NCI-H2171 treated with DMSO at 0.1 percent for 48 hours (cell line): ENCODE data around the gene GUCY1A1.

Experiments
- DNase-seq: peaks from one replicate; lab custom pipeline; 2025; lab: John Stamatoyannopoulos, UW

GUCY1A1 gene

DNA sequence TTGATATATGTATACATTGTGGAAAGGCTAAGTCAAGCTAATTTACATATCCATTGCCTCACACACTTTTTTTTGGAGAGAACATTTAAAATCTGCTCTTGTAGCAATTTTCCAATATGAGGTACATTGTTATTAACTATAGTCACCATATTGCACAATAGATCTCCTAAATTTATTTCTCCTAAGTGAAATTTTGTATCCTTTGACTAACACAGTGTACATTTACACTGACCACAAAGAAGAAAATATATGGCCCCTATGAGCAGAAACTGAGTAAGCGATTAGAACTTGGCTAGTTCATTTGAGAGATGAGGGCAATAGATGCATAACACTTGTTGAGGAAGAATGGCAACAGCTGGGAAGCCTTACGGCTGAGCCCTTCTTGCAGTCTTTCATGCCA is 71.9 kb downstream of the GUCY1A1 start:
- no peak for DNase-seq

GRCh38 chr4:155741546-155741945 is 74.9 kb downstream of the GUCY1A1 start:
- no peak for DNase-seq

DNA sequence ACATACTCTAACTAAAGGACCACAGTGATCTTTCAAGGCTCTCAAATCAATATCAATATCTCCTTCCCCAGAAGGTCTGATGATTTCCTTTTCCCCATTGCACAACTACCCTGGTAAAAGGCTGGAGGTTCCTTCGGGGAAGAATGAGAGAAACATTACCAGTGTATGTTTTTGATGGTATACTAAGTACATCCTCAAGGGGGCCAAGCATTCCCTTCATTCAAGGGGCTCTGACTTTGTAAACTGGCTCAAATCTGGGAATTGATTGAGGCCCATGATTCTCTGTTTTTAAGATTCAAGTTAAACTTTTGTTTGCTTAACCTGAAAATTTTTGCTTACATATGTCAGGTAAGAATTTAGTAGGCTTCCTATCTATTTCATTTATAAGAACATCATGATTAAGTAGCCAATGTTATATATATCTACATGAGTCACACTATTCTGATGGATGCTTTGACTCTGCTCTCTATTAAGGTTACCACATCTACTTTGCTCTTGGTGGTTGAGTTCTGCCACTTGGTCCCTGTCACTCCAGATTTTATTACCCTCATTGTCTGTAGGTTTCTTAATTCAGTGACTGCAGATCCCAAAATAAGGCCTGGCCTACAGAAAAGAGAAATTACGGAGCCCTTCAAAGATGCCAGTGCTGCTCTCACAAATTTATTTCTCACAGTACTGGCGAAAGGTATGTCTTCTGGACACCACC is 75.8 kb downstream of the GUCY1A1 start:
- no peak for DNase-seq

DNA sequence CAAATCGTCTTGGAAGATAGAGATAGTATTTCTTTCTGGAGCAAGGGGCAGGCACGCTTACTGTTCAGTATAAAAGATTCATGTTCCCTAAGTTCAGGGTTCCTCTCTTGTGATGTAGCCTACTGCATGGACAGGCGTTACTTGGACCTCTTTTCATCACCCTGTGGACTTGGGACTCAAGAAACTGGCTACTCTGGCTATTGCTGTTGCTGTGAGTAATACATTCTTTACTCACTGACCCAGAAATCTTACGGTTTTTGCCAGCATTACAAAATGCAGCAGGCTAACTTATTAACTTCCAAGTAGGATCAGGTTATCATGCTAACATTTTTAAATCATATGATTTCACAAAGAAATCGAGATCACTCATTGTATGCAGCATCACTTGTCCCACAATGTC is 79.3 kb downstream of the GUCY1A1 start:
- DNase-seq = no peak

- DNase-seq = no peak
Observed at GRCh38 chr4:155748039-155748438, 81.4 kb downstream of the GUCY1A1 start.

DNA sequence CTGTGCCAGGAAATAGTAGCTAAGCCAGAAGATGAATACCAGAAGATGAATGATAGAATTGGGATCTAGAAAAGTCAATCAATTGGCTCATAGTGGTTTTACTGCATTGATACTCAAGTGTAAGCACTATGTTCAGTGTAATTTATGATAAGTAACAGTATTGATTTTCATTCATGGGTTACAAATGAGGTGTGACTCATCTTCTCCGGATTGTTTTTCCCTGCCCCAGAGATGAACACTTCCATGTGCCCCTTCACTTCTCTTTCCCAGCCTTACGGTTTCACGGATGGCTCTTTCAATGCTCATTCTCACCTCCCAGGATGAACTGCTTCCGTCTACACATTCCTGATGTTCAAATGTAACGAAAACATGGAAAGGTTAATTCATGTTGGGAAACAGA is 82.4 kb downstream of the GUCY1A1 start:
- no peak for DNase-seq

- DNase-seq = no peak
Observed at GRCh38 chr4:155751569-155751968, 84.9 kb downstream of the GUCY1A1 start.

- no peak for DNase-seq
Observed at GRCh38 chr4:155757745-155758265, 91.2 kb downstream of the GUCY1A1 start.

DNA sequence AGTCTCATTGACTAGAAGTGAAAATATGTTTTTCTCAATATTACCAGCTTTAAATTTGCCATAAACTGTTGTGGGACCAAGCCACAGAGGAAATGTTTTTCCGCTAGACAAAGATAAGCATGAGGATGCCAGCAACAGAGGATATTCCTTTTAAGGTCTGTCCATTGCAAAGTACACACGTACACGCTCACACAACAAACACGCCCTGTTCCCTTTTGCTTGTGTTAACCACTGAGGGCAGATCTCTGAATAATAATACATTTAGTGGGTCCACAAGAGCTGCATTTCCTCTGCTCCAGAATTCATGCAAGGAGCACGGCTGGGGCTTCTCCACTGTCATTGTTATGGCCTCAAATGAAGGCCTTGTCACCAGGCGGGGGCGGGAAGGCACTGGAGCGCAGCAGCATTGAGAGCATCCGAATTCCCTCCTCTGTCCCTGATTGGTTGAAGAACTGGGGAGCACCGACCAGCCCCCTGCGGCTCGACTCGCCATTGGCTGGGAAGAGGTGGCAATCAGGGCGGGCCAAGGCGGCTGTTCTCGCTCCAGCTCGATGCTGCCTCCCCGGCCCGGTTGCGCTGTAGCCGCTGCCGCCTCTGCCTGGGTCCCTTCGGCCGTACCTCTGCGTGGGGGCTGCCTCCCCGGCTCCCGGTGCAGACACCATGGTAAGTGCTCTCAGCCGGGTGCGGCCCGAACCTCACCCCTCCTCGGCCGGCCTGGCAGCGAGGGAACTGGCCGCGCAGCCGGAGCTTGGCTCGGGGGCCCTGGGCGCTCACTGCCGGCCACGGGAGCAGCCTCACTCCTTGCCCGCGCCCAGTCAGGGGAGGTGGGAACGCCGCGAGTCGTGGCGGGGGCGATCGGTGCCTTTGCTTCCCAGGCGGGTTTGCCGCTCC is 92.1 kb downstream of the GUCY1A1 start, which contains the start of gene GUCY1B1:
TSS of gene GUCY1B1 (plus strand) at position 541 of the 891 bp plus-strand sequence. CDS start at position 661, 120 bp downstream.
- DNase-seq = peak; percentile 0

- DNase-seq = no peak
Observed at GRCh38 chr4:155759372-155760252, 93.0 kb downstream of the GUCY1A1 start.

DNA sequence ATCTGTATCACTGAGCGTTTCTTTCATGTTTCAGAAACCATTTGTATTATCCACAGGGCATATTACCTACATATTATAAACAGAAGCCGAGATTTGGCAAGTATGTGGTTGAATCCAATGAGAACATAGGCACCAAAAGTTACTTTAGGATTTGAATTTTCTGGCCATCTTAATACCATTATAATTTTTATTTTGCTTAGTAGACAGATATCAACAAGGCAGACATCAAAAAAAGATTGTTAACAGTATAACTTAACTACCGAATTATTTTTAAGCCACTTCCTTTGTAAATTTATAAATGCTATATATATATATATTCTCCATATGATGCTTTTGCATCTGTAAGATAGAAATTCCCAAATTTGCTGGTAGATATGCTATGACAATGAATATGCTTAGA is 94.4 kb downstream of the GUCY1A1 start:
- DNase-seq = no peak

- DNase-seq = no peak
Observed at GRCh38 chr4:155761916-155762315, 95.3 kb downstream of the GUCY1A1 start.

- no peak for DNase-seq
Observed at GRCh38 chr4:155762334-155762733, 95.7 kb downstream of the GUCY1A1 start.

GRCh38 chr4:155763551-155763950 is 96.9 kb downstream of the GUCY1A1 start:
- DNase-seq = no peak

DNA sequence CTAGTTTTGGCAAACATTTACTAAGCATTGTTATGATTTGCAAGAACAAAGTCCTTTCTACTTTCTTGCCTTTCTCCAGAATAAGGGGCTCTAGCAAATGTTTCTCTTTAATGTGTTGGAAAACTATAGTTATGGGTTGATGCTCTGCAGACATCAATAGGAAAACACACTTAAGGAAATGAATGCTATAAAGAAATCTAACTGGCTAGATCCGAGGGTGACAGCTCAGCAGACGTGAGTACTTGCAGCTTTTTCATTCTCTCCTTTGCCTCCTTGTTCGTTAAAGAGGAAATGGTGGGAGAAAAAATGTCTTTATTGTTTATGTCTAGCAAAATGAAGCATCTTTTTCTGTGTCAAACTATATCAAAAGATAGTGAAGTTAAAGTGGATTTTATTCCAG is 98.5 kb downstream of the GUCY1A1 start:
- DNase-seq = no peak

GRCh38 chr4:155766622-155767021 is 100.0 kb downstream of the GUCY1A1 start:
- DNase-seq = no peak

- DNase-seq = no peak
Observed at GRCh38 chr4:155768370-155768769, 101.7 kb downstream of the GUCY1A1 start.

DNA sequence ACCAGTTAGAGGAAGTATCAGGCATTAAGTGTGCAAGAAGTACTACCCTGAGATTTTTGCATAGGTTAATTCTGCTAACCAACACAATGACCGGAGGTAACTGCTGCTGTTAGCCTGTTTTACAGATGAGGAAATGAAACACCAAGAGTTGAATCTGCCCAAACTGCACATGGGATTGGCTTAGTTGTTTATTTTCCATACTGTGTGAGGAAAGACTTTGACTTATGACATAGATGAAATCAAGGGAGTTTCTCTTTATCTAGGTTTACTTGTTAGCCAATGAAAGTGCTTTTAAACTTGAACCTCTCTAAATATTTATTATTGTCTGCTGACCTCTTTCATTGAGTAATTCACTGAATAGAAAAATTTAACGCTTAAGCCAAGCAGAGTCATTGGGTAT is 102.4 kb downstream of the GUCY1A1 start:
- DNase-seq = no peak

- peak; percentile 29 for DNase-seq
Observed at GRCh38 chr4:155772459-155773195, 106.0 kb downstream of the GUCY1A1 start.

DNA sequence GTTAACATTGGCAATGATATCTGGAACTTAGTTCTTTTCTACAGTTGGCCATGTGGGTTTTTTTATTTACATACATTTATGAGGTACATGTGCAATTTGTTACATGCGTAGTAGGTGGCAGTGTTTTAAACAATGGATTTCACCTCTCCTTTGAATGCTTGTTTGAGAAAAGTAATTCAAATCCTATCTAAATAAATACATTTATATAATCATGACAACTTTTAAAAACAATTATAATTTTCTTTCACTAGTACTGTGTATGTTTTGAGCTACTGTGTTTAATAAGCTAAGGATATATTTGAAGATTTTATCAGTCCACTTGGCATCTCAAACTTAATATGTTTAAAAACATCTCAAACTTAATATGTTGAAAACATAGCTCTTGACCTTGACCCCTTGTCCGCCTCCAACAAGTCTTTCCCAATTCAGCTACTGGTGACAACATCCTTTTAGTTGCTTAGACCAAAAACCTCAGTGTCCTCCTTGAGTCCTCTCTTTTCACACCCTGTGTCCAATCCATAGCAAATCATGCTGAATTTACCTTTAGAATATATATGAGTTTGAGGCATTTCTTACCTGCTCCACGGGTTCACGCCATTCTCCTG is 106.7 kb downstream of the GUCY1A1 start:
- DNase-seq = no peak

GRCh38 chr4:155774033-155774432 is 107.4 kb downstream of the GUCY1A1 start:
- DNase-seq = no peak
